HCT116 (cell line): Measurements from ENCODE around the gene VCAN. TPM values are rescaled to one million over a fixed set of nuclear protein-coding genes. Genes with fewer than 3 reads are reported as not detected.

Source experiments
- ATAC-seq: fragments of 200-7000 bp; cut with Tn5 transposase; 2 replicates; pipeline ENCODE4 v1.9.1; 2020; ENCODE audit warnings: mild to moderate bottlenecking, moderate library complexity
- BruUV-seq: library from RNA; stranded (reverse); fragments of 400-500 nt; replicated peaks from 2 replicates; lab custom pipeline; 2021; lab: Mats Ljungman, UMichigan
- CTCF ChIA-PET: fragments of 300-600 bp; sonication (Branson Sonifier 250); formaldehyde crosslinking; loops from one replicate; lab custom pipeline; 2021; ENCODE audit warnings: antibody characterized with exemption; lab: Charles Lee
- POLR2A ChIA-PET: fragments of 300-600, 350-600 bp; sonication (Branson Sonifier 250); formaldehyde crosslinking; loops from one replicate; lab custom pipeline; 2021; ENCODE audit warnings: antibody characterized with exemption; lab: Charles Lee
- RAD21 ChIA-PET, 2 experiments: fragments of 300-600 bp; sonication (Branson Sonifier 250); formaldehyde crosslinking; loops; one replicate each; lab custom pipeline; 2023; ENCODE audit warnings: low total read pairs in 2 of 2; ENCODE audit not compliant: uncharacterized antibody in 2 of 2, unreplicated experiment in 2 of 2, low non-redundant PET in 1 of 2; lab: Charles Lee
- DNase-seq: peaks from one replicate; pipeline ENCODE4 v3.0.0-alpha.2; 2010; ENCODE audit warnings: low read depth, low spot score
- H2AFZ ChIP-seq: fragments of 200-600 bp; shearing (Covaris generic), sonication (generic); 2 replicates; pipeline ENCODE4 v1.6.1; 2017; ENCODE audit warnings: low read depth, mixed run types, mixed read lengths, antibody characterized with exemption, low read length; ENCODE audit not compliant: poor library complexity, severe bottlenecking
- H3K27ac ChIP-seq: 2 replicates; pipeline ENCODE4 v1.5.1; 2012; ENCODE audit warnings: low read depth, low read length
- H3K27me3 ChIP-seq: fragments of 200-600 bp; sonication (generic); 2 replicates; pipeline ENCODE4 v1.6.1; 2016; ENCODE audit warnings: mixed run types, low read length, mixed read lengths; ENCODE audit not compliant: insufficient read depth
- H3K36me3 ChIP-seq, 2 experiments: fragments of 200-500 bp in 1 of 2; fragments of 200-600 bp in 1 of 2; sonication (Bioruptor generic) in 1 of 2; sonication (generic) in 1 of 2; 2 replicates each; pipeline versions ENCODE4 v1.5.1 to v1.6.1; 2014 to 2016; ENCODE audit warnings: low read length in 2 of 2, inconsistent platforms in 1 of 2, mixed read lengths in 1 of 2, mixed run types in 1 of 2; ENCODE audit not compliant: insufficient read depth in 2 of 2, control insufficient read depth in 1 of 2
- H3K4me1 ChIP-seq, 2 experiments: fragments of 200-600 bp in 1 of 2; sonication (generic) in 1 of 2; 2 replicates each; pipeline versions ENCODE4 v1.5.1 to v1.6.1; 2012 to 2017; ENCODE audit warnings: low read length in 2 of 2, inconsistent platforms in 1 of 2, mild to moderate bottlenecking in 1 of 2, mixed read lengths in 1 of 2, mixed run types in 1 of 2, moderate library complexity in 1 of 2; ENCODE audit not compliant: insufficient read depth in 2 of 2, control insufficient read depth in 1 of 2
- H3K4me2 ChIP-seq: fragments of 200-600 bp; sonication (generic); 2 replicates; pipeline ENCODE4 v1.6.1; 2017; ENCODE audit warnings: mixed run types, low read length, mixed read lengths
- H3K4me3 ChIP-seq, 2 experiments: fragments of 200-600 bp in 1 of 2; sonication (generic) in 1 of 2; replicated peaks in 1 of 2; 2 replicates each; pipeline ENCODE4 v1.5.1; 2011 to 2016; ENCODE audit warnings: low read length in 2 of 2, control low read depth in 1 of 2, low read depth in 1 of 2, mild to moderate bottlenecking in 1 of 2, mixed read lengths in 1 of 2, mixed run types in 1 of 2
- H3K79me2 ChIP-seq: fragments of 200-600 bp; sonication (generic); 2 replicates; pipeline ENCODE4 v1.6.1; 2017; ENCODE audit warnings: mild to moderate bottlenecking, mixed run types, low read length, moderate library complexity, mixed read lengths; ENCODE audit not compliant: insufficient read depth
- H3K9ac ChIP-seq: fragments of 200-600 bp; sonication (generic); 2 replicates; pipeline ENCODE4 v1.6.1; 2016; ENCODE audit warnings: low read length, mixed read lengths
- H3K9me2 ChIP-seq: fragments of 200-600 bp; sonication (generic), shearing (Covaris generic); 2 replicates; pipeline ENCODE4 v1.6.1; 2017; ENCODE audit warnings: mixed run types, mild to moderate bottlenecking, moderate library complexity; ENCODE audit not compliant: insufficient read depth
- H3K9me3 ChIP-seq, 2 experiments: fragments of 200-500 bp in 1 of 2; fragments of 200-600 bp in 1 of 2; sonication (Bioruptor generic) in 1 of 2; sonication (generic) in 1 of 2; 2 replicates each; pipeline ENCODE4 v1.6.1; 2014 to 2017; ENCODE audit warnings: low read length in 2 of 2, mixed read lengths in 2 of 2, inconsistent platforms in 1 of 2, low read depth in 1 of 2, mild to moderate bottlenecking in 1 of 2, mixed run types in 1 of 2, moderate library complexity in 1 of 2; ENCODE audit not compliant: control insufficient read depth in 1 of 2, insufficient read depth in 1 of 2
- H4K20me1 ChIP-seq: fragments of 200-600 bp; sonication (generic), shearing (Covaris generic); 2 replicates; pipeline ENCODE4 v1.6.1; 2017; ENCODE audit warnings: mixed run types, mild to moderate bottlenecking, moderate library complexity; ENCODE audit not compliant: insufficient read depth
- CBX3 ChIP-seq: IDR thresholded peaks from 2 replicates; pipeline ENCODE4 v1.6.1; 2012; ENCODE audit warnings: low read depth
- CEBPB ChIP-seq: IDR thresholded peaks from 2 replicates; pipeline ENCODE4 v1.6.1; 2012; ENCODE audit warnings: low read depth
- EGR1 ChIP-seq: IDR thresholded peaks from 2 replicates; pipeline ENCODE4 v1.6.1; 2012; ENCODE audit warnings: low read depth
- ELF1 ChIP-seq: IDR thresholded peaks from 2 replicates; pipeline ENCODE4 v1.6.1; 2012; ENCODE audit warnings: low read depth, borderline replicate concordance
- EZH2phosphoT487 ChIP-seq: fragments of 200-600 bp; IDR thresholded peaks from 2 replicates; pipeline ENCODE4 v1.6.1; 2018; ENCODE audit warnings: antibody characterized with exemption, borderline replicate concordance
- FOSL1 ChIP-seq: IDR thresholded peaks from 2 replicates; pipeline ENCODE4 v1.6.1; 2012; ENCODE audit warnings: low read depth
- JUND ChIP-seq: IDR thresholded peaks from 2 replicates; pipeline ENCODE4 v1.6.1; 2012
- POLR2AphosphoS5 ChIP-seq: IDR thresholded peaks from 2 replicates; pipeline ENCODE4 v1.6.1; 2011; ENCODE audit warnings: mild to moderate bottlenecking, low read depth, low read length, moderate library complexity
- RAD21 ChIP-seq: IDR thresholded peaks from 2 replicates; pipeline ENCODE4 v1.6.1; 2012; ENCODE audit warnings: low read depth, mild to moderate bottlenecking
- SIN3A ChIP-seq: IDR thresholded peaks from 2 replicates; pipeline ENCODE4 v1.6.1; 2012; ENCODE audit warnings: low read depth
- SRF ChIP-seq: IDR thresholded peaks from 2 replicates; pipeline ENCODE4 v1.6.1; 2012; ENCODE audit warnings: low read depth
- TCF7L2 ChIP-seq: IDR thresholded peaks from 2 replicates; pipeline ENCODE4 v1.7.0; 2011; ENCODE audit warnings: borderline replicate concordance, inconsistent platforms; ENCODE audit not compliant: insufficient read depth, insufficient read length; ENCODE audit errors: extremely low read depth
- ZFX ChIP-seq: fragments of 450-650 bp; IDR thresholded peaks from 2 replicates; pipeline ENCODE4 v1.6.1; 2017
- ZNF274 ChIP-seq: fragments of 200-500 bp; sonication (Bioruptor generic); IDR thresholded peaks from 2 replicates; pipeline ENCODE4 v1.6.1; 2014; ENCODE audit warnings: mild to moderate bottlenecking, low read depth, low read length, inconsistent platforms
- intact Hi-C: fragments of 100-400 bp; cut with micrococcal nuclease; formaldehyde crosslinking; loops from 2 replicates; pipeline ENCODE4 v1.10.0; 2022
- total RNA-seq: library from RNA; stranded (reverse); gene quantifications from one replicate; pipeline ENCODE4 v1.2.1, GENCODE V29; 2021; ENCODE audit not compliant: unreplicated experiment
- TF ChIP-seq, protein P1 (sequence below): IDR thresholded peaks from 2 replicates; pipeline ENCODE4 v1.6.1; 2012
- TF ChIP-seq, protein P2 (sequence below): IDR thresholded peaks from 2 replicates; pipeline ENCODE4 v1.6.1; 2012

The VCAN gene
- total RNA-seq, 1 experiment from 2014 or later, result 49.9 TPM

DNA sequence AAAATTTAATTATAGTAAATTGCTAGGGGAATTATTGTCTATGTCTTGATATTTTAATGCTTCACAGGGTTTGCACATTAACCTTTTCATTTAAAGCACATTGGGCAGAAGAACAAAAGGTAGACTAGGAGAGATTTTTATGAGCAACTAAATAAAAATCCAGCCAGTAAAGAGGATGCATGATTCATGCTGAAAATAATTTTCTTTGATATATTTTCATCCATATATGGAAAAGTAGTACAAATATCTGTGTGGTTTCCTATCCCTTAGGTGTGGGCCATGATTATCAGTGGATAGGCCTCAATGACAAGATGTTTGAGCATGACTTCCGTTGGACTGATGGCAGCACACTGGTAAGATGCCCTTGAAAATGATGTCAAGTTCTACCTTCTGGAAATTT lies 83.1 kb downstream of the VCAN start:
- intact Hi-C loops, result no loop called here
- DNase-seq (no peak), ATAC-seq (no peak)
- H3K79me2 ChIP-seq, result no peaks in the 10 kb centered on the region
- CTCF ChIA-PET, result no interaction called here
- no peaks in the 10 kb centered on the region for H3K36me3 ChIP-seq
- TF ChIP-seq SRF (no peak), ELF1 (no peak), POLR2AphosphoS5 (no peak), RAD21 (no peak), JUND (no peak), EGR1 (no peak), EZH2phosphoT487 (no peak), ZFX (no peak), SIN3A (no peak), TCF7L2 (no peak), CEBPB (no peak), FOSL1 (no peak), CBX3 (no peak), ZNF274 (no peak)
- TF ChIP-seq, protein P1, sequence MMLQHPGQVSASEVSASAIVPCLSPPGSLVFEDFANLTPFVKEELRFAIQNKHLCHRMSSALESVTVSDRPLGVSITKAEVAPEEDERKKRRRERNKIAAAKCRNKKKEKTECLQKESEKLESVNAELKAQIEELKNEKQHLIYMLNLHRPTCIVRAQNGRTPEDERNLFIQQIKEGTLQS, result no peak
- TF ChIP-seq, protein P2, sequence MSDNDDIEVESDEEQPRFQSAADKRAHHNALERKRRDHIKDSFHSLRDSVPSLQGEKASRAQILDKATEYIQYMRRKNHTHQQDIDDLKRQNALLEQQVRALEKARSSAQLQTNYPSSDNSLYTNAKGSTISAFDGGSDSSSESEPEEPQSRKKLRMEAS, result no peak
- H3K4me1 ChIP-seq, result no peaks in the 10 kb centered on the region
- no peaks in the 10 kb centered on the region for H3K9me3 ChIP-seq
- H3K27ac ChIP-seq, result no peak overlapping the region
- H4K20me1 ChIP-seq, result no peaks in the 10 kb centered on the region
- H3K4me2 ChIP-seq, result no peak overlapping the region
- POLR2A ChIA-PET, result no interaction called here
- RAD21 ChIA-PET, result no interaction called here
- H3K9me2 ChIP-seq, result no peaks in the 10 kb centered on the region
- H3K27me3 ChIP-seq, result no peaks in the 10 kb centered on the region
- no peak overlapping the region for H3K9ac ChIP-seq
- BruUV-seq, result no TSS peak
- H3K4me3 ChIP-seq, result no peak overlapping the region
- H2AFZ ChIP-seq, result no peak overlapping the region
